ENCODE measurements around the gene RSPO1.
A peak's percentile ranks its signal among the peaks of the same experiment; 100 is the strongest.
"Not testable (repeated sequence)": the region's sequence is repeated elsewhere in the genome, so short reads cannot be mapped to it uniquely, and the experiment has no call there.

Gene RSPO1

GRCh38 chr1:37634244-37634991 lies at the start of gene RSPO1:
Gene RSPO1, minus strand, starts transcription at chr1:37634892. Its CDS starts 5,231 bp downstream, at chr1:37629661.
- DNase-seq (ENCODE audit: low read depth) = no peak

- not testable (repeated sequence) for DNase-seq (ENCODE audit: low read depth)
These were observed 49.5 kb upstream of the RSPO1 start for GRCh38 chr1:37684182-37684581.

GRCh38 chr1:37682334-37682987 lies 47.8 kb upstream of the RSPO1 start:
- peak; percentile 32 for DNase-seq (ENCODE audit: low read depth)

- no peak for DNase-seq (ENCODE audit: low read depth)
These were observed 46.2 kb upstream of the RSPO1 start for GRCh38 chr1:37680933-37681332.

GRCh38 chr1:37677808-37678207 lies 43.1 kb upstream of the RSPO1 start:
- DNase-seq (ENCODE audit: low read depth) = no peak

GRCh38 chr1:37677143-37677439 lies 42.4 kb upstream of the RSPO1 start:
- no peak for DNase-seq (ENCODE audit: low read depth)

- no peak for DNase-seq (ENCODE audit: low read depth)
These were observed 41.8 kb upstream of the RSPO1 start for GRCh38 chr1:37676281-37677142.

- DNase-seq (ENCODE audit: low read depth) = no peak
These were observed 39.2 kb upstream of the RSPO1 start for GRCh38 chr1:37673920-37674319.

GRCh38 chr1:37672136-37672870 lies 37.6 kb upstream of the RSPO1 start:
- no peak for DNase-seq (ENCODE audit: low read depth)

- no peak for DNase-seq (ENCODE audit: low read depth)
These were observed 36.6 kb upstream of the RSPO1 start for GRCh38 chr1:37671261-37671660.

GRCh38 chr1:37670133-37670532 lies 35.4 kb upstream of the RSPO1 start:
- no peak for DNase-seq (ENCODE audit: low read depth)

GRCh38 chr1:37667023-37667671 lies 32.5 kb upstream of the RSPO1 start:
- DNase-seq (ENCODE audit: low read depth) = no peak

GRCh38 chr1:37666241-37666867 lies 31.7 kb upstream of the RSPO1 start:
- DNase-seq (ENCODE audit: low read depth) = no peak

GRCh38 chr1:37663426-37664000 lies 28.8 kb upstream of the RSPO1 start:
- no peak for DNase-seq (ENCODE audit: low read depth)

- DNase-seq (ENCODE audit: low read depth) = no peak
These were observed 27.5 kb upstream of the RSPO1 start for GRCh38 chr1:37662031-37662755.

- DNase-seq (ENCODE audit: low read depth) = no peak
These were observed 26.7 kb upstream of the RSPO1 start for GRCh38 chr1:37661401-37661800.

- DNase-seq (ENCODE audit: low read depth) = no peak
These were observed 26.0 kb upstream of the RSPO1 start for GRCh38 chr1:37660664-37661063.

- no peak for DNase-seq (ENCODE audit: low read depth)
These were observed 23.8 kb upstream of the RSPO1 start for GRCh38 chr1:37658486-37658885.

GRCh38 chr1:37657620-37658412 lies 23.1 kb upstream of the RSPO1 start:
- no peak for DNase-seq (ENCODE audit: low read depth)
